ENCODE measurements around the gene C6orf120. TPM values are rescaled to one million over a fixed set of nuclear protein-coding genes. Genes with fewer than 3 reads are reported as not detected.
A peak's percentile ranks its signal among the peaks of the same experiment; 100 is the strongest.

C6orf120 gene
- total and polyA plus RNA-seq, 2 of the 13 experiments (the other 11 are each of a cell fraction or from before 2014, with no cell fraction given): 21.7 to 29.9 TPM

DNA sequence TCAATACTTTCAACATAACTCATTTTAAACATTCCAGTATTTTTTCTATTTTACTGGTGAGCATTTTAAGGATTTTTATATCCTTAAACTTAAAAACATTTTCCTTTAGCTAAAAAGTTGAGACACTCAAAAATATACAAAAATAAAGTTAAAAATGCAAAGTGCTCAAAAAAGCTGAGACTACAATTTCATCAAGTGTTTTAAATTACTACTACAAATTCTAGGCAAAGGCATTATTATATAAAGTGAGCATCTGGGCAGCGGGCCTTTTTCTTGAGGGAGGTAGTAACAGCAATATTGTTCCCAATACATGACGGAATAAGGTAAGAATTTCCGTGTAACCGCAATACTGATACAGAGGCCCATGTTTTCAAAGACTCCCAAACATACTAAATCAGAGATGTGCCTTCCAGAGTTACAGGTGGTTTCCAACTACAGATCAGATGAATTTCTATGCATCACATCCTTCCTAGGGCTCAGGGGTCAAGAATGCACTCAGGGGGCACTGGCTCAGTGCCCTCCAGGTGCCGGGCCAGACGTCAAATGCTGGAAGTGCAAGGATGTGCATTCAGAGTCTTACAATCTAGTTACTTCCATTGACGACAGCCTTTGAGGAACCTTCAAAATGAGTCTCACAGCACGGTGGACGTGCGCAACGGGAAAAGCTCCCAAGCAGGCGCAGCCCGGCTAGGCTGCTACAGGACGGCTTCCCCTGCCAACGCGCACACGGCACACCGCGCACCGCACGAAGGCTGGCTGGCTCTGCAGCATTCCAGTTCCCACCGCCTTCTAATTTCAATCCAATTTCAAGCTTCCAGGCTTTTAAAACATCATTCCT, 20.7 kb downstream of the C6orf120 start (continued):
- no peak for TF ChIP-seq GATAD2A (CRISPR knock-in tag; IDR thresholded peaks at IDR 0.05)
- no peak for TF ChIP-seq ZNF564 (CRISPR knock-in tag; IDR thresholded peaks at IDR 0.05)
- TF ChIP-seq, protein P1, sequence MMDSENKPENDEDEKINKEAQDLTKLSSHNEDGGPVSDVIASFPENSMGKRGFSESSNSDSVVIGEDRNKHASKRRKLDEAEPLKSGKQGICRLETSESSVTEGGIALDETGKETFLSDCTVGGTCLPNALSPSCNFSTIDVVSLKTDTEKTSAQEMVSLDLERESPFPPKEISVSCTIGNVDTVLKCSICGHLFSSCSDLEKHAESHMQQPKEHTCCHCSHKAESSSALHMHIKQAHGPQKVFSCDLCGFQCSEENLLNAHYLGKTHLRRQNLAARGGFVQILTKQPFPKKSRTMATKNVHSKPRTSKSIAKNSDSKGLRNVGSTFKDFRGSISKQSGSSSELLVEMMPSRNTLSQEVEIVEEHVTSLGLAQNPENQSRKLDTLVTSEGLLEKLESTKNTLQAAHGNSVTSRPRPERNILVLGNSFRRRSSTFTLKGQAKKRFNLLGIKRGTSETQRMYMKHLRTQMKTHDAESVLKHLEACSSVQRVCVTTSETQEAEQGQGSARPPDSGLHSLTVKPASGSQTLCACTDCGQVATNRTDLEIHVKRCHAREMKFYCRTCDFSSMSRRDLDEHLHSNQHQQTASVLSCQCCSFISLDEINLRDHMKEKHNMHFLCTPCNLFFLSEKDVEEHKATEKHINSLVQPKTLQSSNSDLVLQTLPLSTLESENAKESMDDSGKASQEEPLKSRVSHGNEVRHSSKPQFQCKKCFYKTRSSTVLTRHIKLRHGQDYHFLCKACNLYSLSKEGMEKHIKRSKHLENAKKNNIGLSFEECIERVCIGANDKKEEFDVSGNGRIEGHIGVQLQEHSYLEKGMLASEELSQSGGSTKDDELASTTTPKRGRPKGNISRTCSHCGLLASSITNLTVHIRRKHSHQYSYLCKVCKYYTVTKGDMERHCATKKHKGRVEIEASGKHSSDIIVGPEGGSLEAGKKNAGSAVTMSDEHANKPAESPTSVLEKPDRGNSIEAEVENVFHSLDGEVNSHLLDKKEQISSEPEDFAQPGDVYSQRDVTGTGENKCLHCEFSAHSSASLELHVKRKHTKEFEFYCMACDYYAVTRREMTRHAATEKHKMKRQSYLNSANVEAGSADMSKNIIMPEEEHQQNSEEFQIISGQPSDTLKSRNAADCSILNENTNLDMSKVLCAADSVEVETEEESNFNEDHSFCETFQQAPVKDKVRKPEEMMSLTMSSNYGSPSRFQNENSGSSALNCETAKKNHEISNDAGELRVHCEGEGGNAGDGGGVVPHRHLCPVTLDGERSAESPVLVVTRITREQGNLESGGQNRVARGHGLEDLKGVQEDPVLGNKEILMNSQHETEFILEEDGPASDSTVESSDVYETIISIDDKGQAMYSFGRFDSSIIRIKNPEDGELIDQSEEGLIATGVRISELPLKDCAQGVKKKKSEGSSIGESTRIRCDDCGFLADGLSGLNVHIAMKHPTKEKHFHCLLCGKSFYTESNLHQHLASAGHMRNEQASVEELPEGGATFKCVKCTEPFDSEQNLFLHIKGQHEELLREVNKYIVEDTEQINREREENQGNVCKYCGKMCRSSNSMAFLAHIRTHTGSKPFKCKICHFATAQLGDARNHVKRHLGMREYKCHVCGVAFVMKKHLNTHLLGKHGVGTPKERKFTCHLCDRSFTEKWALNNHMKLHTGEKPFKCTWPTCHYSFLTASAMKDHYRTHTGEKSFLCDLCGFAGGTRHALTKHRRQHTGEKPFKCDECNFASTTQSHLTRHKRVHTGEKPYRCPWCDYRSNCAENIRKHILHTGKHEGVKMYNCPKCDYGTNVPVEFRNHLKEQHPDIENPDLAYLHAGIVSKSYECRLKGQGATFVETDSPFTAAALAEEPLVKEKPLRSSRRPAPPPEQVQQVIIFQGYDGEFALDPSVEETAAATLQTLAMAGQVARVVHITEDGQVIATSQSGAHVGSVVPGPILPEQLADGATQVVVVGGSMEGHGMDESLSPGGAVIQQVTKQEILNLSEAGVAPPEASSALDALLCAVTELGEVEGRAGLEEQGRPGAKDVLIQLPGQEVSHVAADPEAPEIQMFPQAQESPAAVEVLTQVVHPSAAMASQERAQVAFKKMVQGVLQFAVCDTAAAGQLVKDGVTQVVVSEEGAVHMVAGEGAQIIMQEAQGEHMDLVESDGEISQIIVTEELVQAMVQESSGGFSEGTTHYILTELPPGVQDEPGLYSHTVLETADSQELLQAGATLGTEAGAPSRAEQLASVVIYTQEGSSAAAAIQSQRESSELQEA (CRISPR knock-in tag; IDR thresholded peaks at IDR 0.05; ENCODE audit: not compliant biosample characterization): no peak
- TF ChIP-seq ONECUT2 (CRISPR knock-in tag; IDR thresholded peaks at IDR 0.05): no peak
- peak; percentile 40; the same call in 1 of the 2 replicates for TF ChIP-seq ZNF746 (CRISPR knock-in tag; IDR thresholded peaks at IDR 0.05)
- TF ChIP-seq, protein P2, sequence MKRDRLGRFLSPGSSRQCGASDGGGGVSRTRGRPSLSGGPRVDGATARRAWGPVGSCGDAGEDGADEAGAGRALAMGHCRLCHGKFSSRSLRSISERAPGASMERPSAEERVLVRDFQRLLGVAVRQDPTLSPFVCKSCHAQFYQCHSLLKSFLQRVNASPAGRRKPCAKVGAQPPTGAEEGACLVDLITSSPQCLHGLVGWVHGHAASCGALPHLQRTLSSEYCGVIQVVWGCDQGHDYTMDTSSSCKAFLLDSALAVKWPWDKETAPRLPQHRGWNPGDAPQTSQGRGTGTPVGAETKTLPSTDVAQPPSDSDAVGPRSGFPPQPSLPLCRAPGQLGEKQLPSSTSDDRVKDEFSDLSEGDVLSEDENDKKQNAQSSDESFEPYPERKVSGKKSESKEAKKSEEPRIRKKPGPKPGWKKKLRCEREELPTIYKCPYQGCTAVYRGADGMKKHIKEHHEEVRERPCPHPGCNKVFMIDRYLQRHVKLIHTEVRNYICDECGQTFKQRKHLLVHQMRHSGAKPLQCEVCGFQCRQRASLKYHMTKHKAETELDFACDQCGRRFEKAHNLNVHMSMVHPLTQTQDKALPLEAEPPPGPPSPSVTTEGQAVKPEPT (CRISPR knock-in tag; IDR thresholded peaks at IDR 0.05; ENCODE audit: low read depth): no peak
- TF ChIP-seq, protein P3, sequence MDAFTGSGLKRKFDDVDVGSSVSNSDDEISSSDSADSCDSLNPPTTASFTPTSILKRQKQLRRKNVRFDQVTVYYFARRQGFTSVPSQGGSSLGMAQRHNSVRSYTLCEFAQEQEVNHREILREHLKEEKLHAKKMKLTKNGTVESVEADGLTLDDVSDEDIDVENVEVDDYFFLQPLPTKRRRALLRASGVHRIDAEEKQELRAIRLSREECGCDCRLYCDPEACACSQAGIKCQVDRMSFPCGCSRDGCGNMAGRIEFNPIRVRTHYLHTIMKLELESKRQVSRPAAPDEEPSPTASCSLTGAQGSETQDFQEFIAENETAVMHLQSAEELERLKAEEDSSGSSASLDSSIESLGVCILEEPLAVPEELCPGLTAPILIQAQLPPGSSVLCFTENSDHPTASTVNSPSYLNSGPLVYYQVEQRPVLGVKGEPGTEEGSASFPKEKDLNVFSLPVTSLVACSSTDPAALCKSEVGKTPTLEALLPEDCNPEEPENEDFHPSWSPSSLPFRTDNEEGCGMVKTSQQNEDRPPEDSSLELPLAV (CRISPR knock-in tag; conservative IDR thresholded peaks at IDR 0.05; ENCODE audit: low read depth): no peak
- TF ChIP-seq ZNF513 (CRISPR knock-in tag; conservative IDR thresholded peaks at IDR 0.05): no peak
- no peak for TF ChIP-seq ZNF558 (CRISPR knock-in tag; IDR thresholded peaks at IDR 0.05; ENCODE audit: borderline replicate concordance)
- TF ChIP-seq GTF2F1 (IDR thresholded peaks at IDR 0.05; ENCODE audit: low read length): no peak
- no peak for TF ChIP-seq IKZF1 (IDR thresholded peaks at IDR 0.05)
- TF ChIP-seq NCOR1 (IDR thresholded peaks at IDR 0.05; ENCODE audit: borderline replicate concordance, low read length): no peak
- TF ChIP-seq PHF20 (CRISPR knock-in tag; IDR thresholded peaks at IDR 0.05): no peak
- TF ChIP-seq, protein P4, sequence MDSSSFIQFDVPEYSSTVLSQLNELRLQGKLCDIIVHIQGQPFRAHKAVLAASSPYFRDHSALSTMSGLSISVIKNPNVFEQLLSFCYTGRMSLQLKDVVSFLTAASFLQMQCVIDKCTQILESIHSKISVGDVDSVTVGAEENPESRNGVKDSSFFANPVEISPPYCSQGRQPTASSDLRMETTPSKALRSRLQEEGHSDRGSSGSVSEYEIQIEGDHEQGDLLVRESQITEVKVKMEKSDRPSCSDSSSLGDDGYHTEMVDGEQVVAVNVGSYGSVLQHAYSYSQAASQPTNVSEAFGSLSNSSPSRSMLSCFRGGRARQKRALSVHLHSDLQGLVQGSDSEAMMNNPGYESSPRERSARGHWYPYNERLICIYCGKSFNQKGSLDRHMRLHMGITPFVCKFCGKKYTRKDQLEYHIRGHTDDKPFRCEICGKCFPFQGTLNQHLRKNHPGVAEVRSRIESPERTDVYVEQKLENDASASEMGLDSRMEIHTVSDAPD (CRISPR knock-in tag; IDR thresholded peaks at IDR 0.05): no peak
